Measurements from ENCODE around the gene CD82.

Gene CD82

DNA sequence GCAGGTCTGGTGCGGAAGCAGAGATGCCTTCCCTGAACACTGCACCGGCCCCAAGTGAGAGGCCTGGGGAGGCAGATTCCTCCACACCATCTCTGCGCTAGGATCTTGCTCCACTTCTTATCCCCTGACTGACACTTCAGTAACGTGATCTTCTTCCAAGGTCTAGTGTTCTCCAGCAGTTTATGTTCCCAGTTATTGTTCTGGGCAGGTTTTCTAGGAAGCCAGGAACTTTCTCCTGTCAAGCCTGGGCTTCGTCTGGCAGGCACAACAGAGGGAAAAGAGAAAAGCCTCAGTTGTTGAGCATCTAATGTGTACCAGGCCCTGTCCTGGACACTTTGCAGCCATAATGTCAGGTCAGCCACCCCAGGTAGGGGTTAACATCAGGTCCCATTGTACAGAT, 10.5 kb downstream of the CD82 start:
- H3K4me3 Mint-ChIP-seq: no peak overlapping the region
- peaks cover 5% of the 10 kb centered on the region for H3K27me3 Mint-ChIP-seq (ENCODE audit: low read depth)
- no peak overlapping the region for H3K27ac Mint-ChIP-seq
- H3K4me1 Mint-ChIP-seq: peaks cover 24% of the 10 kb centered on the region
- TF ChIP-seq, protein P1, sequence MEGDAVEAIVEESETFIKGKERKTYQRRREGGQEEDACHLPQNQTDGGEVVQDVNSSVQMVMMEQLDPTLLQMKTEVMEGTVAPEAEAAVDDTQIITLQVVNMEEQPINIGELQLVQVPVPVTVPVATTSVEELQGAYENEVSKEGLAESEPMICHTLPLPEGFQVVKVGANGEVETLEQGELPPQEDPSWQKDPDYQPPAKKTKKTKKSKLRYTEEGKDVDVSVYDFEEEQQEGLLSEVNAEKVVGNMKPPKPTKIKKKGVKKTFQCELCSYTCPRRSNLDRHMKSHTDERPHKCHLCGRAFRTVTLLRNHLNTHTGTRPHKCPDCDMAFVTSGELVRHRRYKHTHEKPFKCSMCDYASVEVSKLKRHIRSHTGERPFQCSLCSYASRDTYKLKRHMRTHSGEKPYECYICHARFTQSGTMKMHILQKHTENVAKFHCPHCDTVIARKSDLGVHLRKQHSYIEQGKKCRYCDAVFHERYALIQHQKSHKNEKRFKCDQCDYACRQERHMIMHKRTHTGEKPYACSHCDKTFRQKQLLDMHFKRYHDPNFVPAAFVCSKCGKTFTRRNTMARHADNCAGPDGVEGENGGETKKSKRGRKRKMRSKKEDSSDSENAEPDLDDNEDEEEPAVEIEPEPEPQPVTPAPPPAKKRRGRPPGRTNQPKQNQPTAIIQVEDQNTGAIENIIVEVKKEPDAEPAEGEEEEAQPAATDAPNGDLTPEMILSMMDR (IDR thresholded peaks at IDR 0.05; ENCODE audit: unreplicated experiment in 3 of 3): no peak
- H3K9me3 Mint-ChIP-seq: no peaks in the 10 kb centered on the region
- H3K36me3 Mint-ChIP-seq (ENCODE audit: low read depth): no peaks in the 10 kb centered on the region

DNA sequence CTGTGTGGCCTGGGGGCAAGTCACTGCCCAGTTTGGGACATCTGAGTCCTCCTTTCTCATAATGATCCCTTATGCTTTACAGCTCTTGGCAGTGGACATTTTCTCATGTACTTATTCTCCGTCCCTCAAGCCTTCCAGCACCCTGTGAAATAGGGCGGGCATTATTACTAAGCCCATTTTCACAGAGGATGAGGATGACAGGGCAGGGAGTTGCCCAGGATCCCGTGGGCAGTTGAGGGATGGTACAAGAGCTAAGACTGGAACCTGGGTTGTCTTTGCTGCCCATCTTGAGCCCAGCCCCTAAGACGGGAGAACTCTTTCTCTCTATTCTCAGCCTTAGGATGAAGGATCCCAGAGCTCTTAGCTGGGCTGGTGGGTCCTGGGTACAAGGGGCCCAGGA, 11.2 kb downstream of the CD82 start:
- TF ChIP-seq, protein P1 (IDR thresholded peaks at IDR 0.05; ENCODE audit: unreplicated experiment in 3 of 3): no peak
- H3K4me1 Mint-ChIP-seq: peaks cover 20% of the 10 kb centered on the region
- H3K9me3 Mint-ChIP-seq: no peaks in the 10 kb centered on the region
- no peaks in the 10 kb centered on the region for H3K27me3 Mint-ChIP-seq (ENCODE audit: low read depth)
- no peaks in the 10 kb centered on the region for H3K36me3 Mint-ChIP-seq (ENCODE audit: low read depth)
- H3K4me3 Mint-ChIP-seq: no peak overlapping the region
- no peak overlapping the region for H3K27ac Mint-ChIP-seq

DNA sequence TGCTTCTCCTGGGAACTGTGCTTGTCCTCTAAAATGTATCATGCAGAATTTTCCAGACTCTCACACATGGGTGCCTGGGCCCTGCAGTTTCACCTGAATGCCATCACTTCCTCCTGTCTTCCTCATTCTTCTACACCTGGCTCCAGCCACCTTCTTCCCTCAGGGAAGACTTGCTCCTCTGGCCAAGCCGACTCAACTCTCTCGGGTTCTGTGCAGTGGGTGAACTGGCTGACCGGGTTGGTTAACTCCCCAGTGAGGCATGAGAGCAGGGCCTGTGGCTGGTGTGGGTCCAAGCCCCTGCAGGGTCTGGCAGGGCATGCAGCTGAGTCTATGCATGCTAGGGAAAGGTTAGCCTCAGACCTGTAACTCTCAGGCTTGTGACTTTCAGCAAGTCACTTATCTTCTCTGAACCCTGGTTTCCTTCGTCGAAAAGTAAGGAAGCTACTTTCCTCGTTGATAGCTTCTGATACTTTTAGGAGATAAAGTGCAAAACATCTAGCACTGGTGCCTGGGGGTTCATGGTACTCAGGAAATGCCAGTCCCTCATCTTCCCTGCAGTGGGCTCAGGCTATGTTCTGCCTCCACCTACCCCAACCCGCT, 11.9 kb downstream of the CD82 start:
- peaks cover 13% of the 10 kb centered on the region for H3K4me1 Mint-ChIP-seq
- TF ChIP-seq, protein P1 (IDR thresholded peaks at IDR 0.05; ENCODE audit: unreplicated experiment in 3 of 3): no peak
- peak overlapping the region in 1 of 3 experiments; percentile 25 for H3K27ac Mint-ChIP-seq
- H3K9me3 Mint-ChIP-seq: no peaks in the 10 kb centered on the region
- H3K4me3 Mint-ChIP-seq: no peak overlapping the region
- no peaks in the 10 kb centered on the region for H3K27me3 Mint-ChIP-seq (ENCODE audit: low read depth)
- H3K36me3 Mint-ChIP-seq (ENCODE audit: low read depth): no peaks in the 10 kb centered on the region

DNA sequence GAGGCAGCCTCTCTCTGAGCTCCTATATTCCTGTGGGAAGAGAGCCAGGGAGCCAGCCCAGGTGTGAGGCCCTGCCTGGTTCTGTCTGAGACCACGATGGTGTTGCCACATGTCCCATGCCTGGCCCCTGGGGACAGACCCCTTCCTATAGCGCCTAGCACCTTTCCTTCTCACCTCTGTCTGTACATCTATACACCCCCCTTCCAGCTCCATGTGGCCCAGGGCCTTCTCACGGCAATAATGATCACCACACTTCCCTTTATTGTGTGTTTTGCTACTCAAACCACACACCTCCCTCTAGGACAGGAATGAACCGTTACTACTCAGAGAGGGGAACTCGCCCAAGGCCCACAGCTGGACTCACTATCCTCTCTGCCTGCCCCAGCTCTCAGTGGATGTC, 12.8 kb downstream of the CD82 start:
- Mint-ChIP-seq H3K4me1 (peaks cover 11% of the 10 kb centered on the region), H3K27ac (no peak overlapping the region), H3K27me3 (ENCODE audit: low read depth) (no peaks in the 10 kb centered on the region), H3K4me3 (no peak overlapping the region), H3K36me3 (ENCODE audit: low read depth) (peaks cover 5% of the 10 kb centered on the region), H3K9me3 (peaks cover 2% of the 10 kb centered on the region)
- TF ChIP-seq, protein P1 (IDR thresholded peaks at IDR 0.05; ENCODE audit: unreplicated experiment in 3 of 3): no peak

DNA sequence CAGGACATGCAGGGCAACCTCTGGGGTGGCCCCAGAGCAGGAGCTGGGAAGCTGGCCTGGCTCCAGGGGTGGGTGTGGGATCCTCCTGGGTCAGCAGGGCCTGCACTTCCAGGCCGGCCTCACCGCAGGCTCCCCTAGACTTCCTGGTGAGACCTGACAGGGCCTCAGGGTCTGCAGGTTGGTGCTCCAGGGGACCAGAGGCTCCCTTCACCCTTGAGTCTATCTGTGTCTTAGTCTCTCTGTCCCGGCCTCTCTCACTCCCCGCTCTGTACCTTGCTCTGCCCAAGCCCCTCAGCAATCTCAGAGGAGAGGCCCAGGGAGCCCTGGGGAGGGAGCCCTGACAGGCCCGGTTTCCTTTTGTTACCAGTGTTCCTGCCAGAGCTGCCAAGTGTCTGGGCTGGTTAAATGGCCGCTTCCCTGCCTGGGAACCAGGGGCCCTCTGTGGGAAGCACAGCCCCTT, 13.9 kb downstream of the CD82 start:
- Mint-ChIP-seq H3K4me3 (no peak overlapping the region), H3K4me1 (peaks cover 11% of the 10 kb centered on the region), H3K27me3 (ENCODE audit: low read depth) (no peaks in the 10 kb centered on the region), H3K27ac (no peak overlapping the region), H3K9me3 (peaks cover 5% of the 10 kb centered on the region), H3K36me3 (ENCODE audit: low read depth) (peaks cover 5% of the 10 kb centered on the region)
- TF ChIP-seq, protein P1 (IDR thresholded peaks at IDR 0.05; ENCODE audit: unreplicated experiment in 3 of 3): no peak

DNA sequence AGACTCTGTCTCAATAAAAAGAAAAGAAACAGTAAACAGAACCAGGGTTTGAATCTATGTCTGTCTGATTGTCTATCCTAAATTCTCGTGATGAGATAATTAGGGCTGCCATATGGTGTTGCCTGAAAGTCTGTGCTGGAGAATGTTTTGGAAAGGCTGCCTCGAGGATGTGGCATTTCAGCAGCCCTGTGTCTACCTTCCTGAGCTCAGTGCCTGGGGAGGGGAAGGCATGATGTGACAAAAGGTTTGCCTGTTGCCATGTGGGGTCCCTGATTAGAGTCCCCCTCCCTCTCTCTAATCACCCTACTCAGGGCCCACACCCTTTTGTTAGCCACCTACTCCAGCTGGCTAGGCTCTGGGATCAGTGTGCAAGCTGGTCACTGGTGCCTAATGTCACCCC, 15.2 kb downstream of the CD82 start:
- Mint-ChIP-seq H3K36me3 (ENCODE audit: low read depth) (peaks cover 5% of the 10 kb centered on the region), H3K27ac (no peak overlapping the region), H3K9me3 (peaks cover 5% of the 10 kb centered on the region), H3K4me1 (peaks cover 5% of the 10 kb centered on the region), H3K27me3 (ENCODE audit: low read depth) (no peaks in the 10 kb centered on the region), H3K4me3 (no peak overlapping the region)
- TF ChIP-seq, protein P1 (IDR thresholded peaks at IDR 0.05; ENCODE audit: unreplicated experiment in 3 of 3): no peak
